H1 (cell line): ENCODE data around the gene ZIC5. TPM values are rescaled to one million over a fixed set of nuclear protein-coding genes. Genes with fewer than 3 reads are reported as not detected.

Experiments
- ASH2L ChIP-seq: fragments of 200-600, 300-600 bp; sonication (generic); IDR thresholded peaks from one replicate; pipeline ENCODE4 v1.7.1; 2017; ENCODE audit warnings: low read length
- CHD2 ChIP-seq: IDR thresholded peaks from 2 replicates; pipeline ENCODE4 v1.6.1; 2012; ENCODE audit warnings: low read length, improper control_type of control experiment
- CREB1 ChIP-seq: IDR thresholded peaks from 2 replicates; pipeline ENCODE4 v1.6.1; 2012; ENCODE audit warnings: inconsistent platforms
- EP300 ChIP-seq, 2 experiments: IDR thresholded peaks; 1 replicate in 1 of 2; 2 replicates in 1 of 2; pipeline ENCODE4 v1.6.1; 2011 to 2012; ENCODE audit warnings: low read depth in 2 of 2, low read length in 2 of 2, mild to moderate bottlenecking in 2 of 2, borderline replicate concordance in 1 of 2, inconsistent platforms in 1 of 2, moderate library complexity in 1 of 2
- FOSL1 ChIP-seq: IDR thresholded peaks from 2 replicates; pipeline ENCODE4 v1.6.1; 2011; ENCODE audit warnings: mild to moderate bottlenecking, low read depth, low read length, moderate library complexity; ENCODE audit not compliant: insufficient read depth
- GABPA ChIP-seq: IDR thresholded peaks from 2 replicates; pipeline ENCODE4 v1.6.1; 2011; ENCODE audit warnings: mild to moderate bottlenecking, low read length, moderate library complexity, borderline replicate concordance; ENCODE audit not compliant: insufficient read depth
- GTF2F1 ChIP-seq: IDR thresholded peaks from 2 replicates; pipeline ENCODE4 v1.6.1; 2012; ENCODE audit warnings: low read depth, low read length, improper control_type of control experiment, borderline replicate concordance
- JUND ChIP-seq: IDR thresholded peaks from 2 replicates; pipeline ENCODE4 v1.6.1; 2011; ENCODE audit warnings: mild to moderate bottlenecking, improper control_type of control experiment, low read length
- KDM1A ChIP-seq: fragments of 200-600, 300-600 bp; sonication (generic); IDR thresholded peaks from 2 replicates; pipeline ENCODE4 v1.7.1; 2016; ENCODE audit warnings: mild to moderate bottlenecking, low read length, borderline replicate concordance
- MAFK ChIP-seq: IDR thresholded peaks from 2 replicates; pipeline ENCODE4 v1.6.1; 2012; ENCODE audit warnings: low read depth, mild to moderate bottlenecking, improper control_type of control experiment, low read length
- NRF1 ChIP-seq: IDR thresholded peaks from 2 replicates; pipeline ENCODE4 v1.6.1; 2011; ENCODE audit warnings: mild to moderate bottlenecking, low read depth, low read length, improper control_type of control experiment
- RAD21 ChIP-seq, 2 experiments: IDR thresholded peaks in 1 of 2; conservative IDR thresholded peaks in 1 of 2; 2 replicates each; pipeline ENCODE4 v1.6.1; 2011; ENCODE audit warnings: low read depth in 2 of 2, low read length in 2 of 2, improper control_type of control experiment in 1 of 2, inconsistent platforms in 1 of 2, mild to moderate bottlenecking in 1 of 2, moderate library complexity in 1 of 2
- RFX5 ChIP-seq: IDR thresholded peaks from 2 replicates; pipeline ENCODE4 v1.6.1; 2011; ENCODE audit warnings: low read depth, low read length, improper control_type of control experiment, borderline replicate concordance
- RNF2 ChIP-seq: fragments of 200-900, 300-1000 bp; sonication (generic); IDR thresholded peaks from 2 replicates; pipeline ENCODE4 v1.7.1; 2016; ENCODE audit warnings: borderline replicate concordance, low read depth, mild to moderate bottlenecking, antibody characterized with exemption, low read length; ENCODE audit not compliant: poor library complexity, severe bottlenecking; ENCODE audit errors: missing control alignments
- SAP30 ChIP-seq: fragments of 300-600 bp; sonication (generic); IDR thresholded peaks from 2 replicates; pipeline ENCODE4 v1.7.1; 2012; ENCODE audit warnings: low read length, moderate library complexity, mild to moderate bottlenecking, inconsistent platforms; ENCODE audit not compliant: insufficient read depth, insufficient replicate concordance
- SIX5 ChIP-seq: IDR thresholded peaks from 2 replicates; pipeline ENCODE4 v1.6.1; 2011; ENCODE audit warnings: mild to moderate bottlenecking, low read depth, low read length
- SP1 ChIP-seq: IDR thresholded peaks from 2 replicates; pipeline ENCODE4 v1.6.1; 2011; ENCODE audit warnings: low read depth, low read length
- SRF ChIP-seq: IDR thresholded peaks from 2 replicates; pipeline ENCODE4 v1.6.1; 2011; ENCODE audit warnings: mild to moderate bottlenecking, low read depth, low read length, moderate library complexity
- TBP ChIP-seq: IDR thresholded peaks from 2 replicates; pipeline ENCODE4 v1.6.1; 2011; ENCODE audit warnings: low read depth, low read length, improper control_type of control experiment
- TEAD4 ChIP-seq: IDR thresholded peaks from 2 replicates; pipeline ENCODE4 v1.6.1; 2012; ENCODE audit warnings: low read depth, low read length, inconsistent platforms, mixed read lengths
- YY1 ChIP-seq: IDR thresholded peaks from 2 replicates; pipeline ENCODE4 v1.6.1; 2011; ENCODE audit warnings: low read depth, mild to moderate bottlenecking, low read length
- polyA plus RNA-seq, 7 experiments: library from polyadenylated mRNA; depleted of rRNA in 3 of 7; stranded (reverse) in 5 of 7; unstranded in 2 of 7; fragments of >200 nt in 5 of 7; fragments of 200-250 nt in 2 of 7; gene quantifications; 1 replicate in 5 of 7; 2 replicates in 1 of 7; 4 replicates in 1 of 7; pipeline versions ENCODE4 v1.2.1 to v1.2.3, GENCODE V29; 2011 to 2013; ENCODE audit warnings: missing spikeins in 2 of 7, mixed read lengths in 2 of 7
- total RNA-seq: library from RNA; stranded (reverse); fragmentation: NEBNext Ultra II Directional; extraction: Animal tissue kit (Norgen Biotek cat#: 25700); gene quantifications from 2 replicates; pipeline ENCODE4 v1.2.1, GENCODE V29; 2021
- TF ChIP-seq, protein P1 (sequence below): IDR thresholded peaks from 2 replicates; pipeline ENCODE4 v1.6.1; 2011; ENCODE audit warnings: low read length, improper control_type of control experiment
- TF ChIP-seq, protein P2 (sequence below): IDR thresholded peaks from 2 replicates; pipeline ENCODE4 v1.6.1; 2012; ENCODE audit warnings: inconsistent platforms

The ZIC5 gene
- total and polyA plus RNA-seq, 2 of the 8 experiments (the other 6 are each of a cell fraction or from before 2014, with no cell fraction given): 14.2 to 52.7 TPM

DNA sequence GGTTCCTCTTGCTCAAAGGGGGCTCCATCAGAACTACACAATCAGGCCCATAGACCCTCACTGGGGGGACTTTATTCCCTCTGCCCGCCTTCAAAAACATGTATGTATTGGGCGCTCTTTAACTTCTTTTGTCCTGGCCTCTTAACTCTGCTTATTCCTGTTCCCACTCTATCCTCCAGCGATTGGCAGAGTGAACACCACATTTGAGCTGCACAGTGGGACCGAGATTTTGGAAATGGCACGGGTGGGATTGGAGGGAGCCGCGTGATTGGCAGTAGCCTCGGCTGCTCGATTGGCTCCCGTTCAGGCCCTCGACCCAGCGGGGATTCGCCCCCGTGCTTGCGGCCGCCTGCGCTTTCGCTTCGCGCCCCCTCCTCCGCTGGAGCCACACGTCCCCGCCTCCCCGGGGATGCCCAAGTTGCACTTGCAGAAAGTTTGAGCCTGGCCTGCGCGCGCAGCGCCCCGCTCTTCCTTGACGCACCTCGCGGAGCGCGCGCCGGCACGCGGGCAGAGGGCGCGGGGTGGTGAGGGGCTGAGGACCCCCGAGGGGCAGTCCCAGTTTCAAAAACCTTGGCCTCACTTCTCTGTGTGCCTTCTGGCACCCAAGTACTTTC lies at the start of gene ZIC5 (continued):
- no peak; the same call in 1 of the 2 replicates for TF ChIP-seq TEAD4
- TF ChIP-seq, protein P1, sequence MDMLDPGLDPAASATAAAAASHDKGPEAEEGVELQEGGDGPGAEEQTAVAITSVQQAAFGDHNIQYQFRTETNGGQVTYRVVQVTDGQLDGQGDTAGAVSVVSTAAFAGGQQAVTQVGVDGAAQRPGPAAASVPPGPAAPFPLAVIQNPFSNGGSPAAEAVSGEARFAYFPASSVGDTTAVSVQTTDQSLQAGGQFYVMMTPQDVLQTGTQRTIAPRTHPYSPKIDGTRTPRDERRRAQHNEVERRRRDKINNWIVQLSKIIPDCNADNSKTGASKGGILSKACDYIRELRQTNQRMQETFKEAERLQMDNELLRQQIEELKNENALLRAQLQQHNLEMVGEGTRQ: no peak
- no peak for TF ChIP-seq YY1
- peak; percentile 27; the same call in 1 of the 2 replicates for TF ChIP-seq CHD2
- no peak for TF ChIP-seq MAFK
- peak; percentile 6; the same call in 1 of the 2 replicates for TF ChIP-seq KDM1A
- peak; percentile 39; the same call in 1 of the 2 replicates for TF ChIP-seq TBP
- TF ChIP-seq JUND: no peak
- no peak for TF ChIP-seq RFX5
- TF ChIP-seq CREB1: peak; percentile 47
- TF ChIP-seq ASH2L: peak; percentile 83
- no peak for TF ChIP-seq SP1
- no peak for TF ChIP-seq RAD21 (IDR thresholded peaks at IDR 0.05 in 1 of 2, conservative IDR thresholded peaks at IDR 0.05 in 1 of 2; ENCODE audit: low read depth in 2 of 2, low read length in 2 of 2)
- no peak for TF ChIP-seq GABPA
- TF ChIP-seq, protein P2, sequence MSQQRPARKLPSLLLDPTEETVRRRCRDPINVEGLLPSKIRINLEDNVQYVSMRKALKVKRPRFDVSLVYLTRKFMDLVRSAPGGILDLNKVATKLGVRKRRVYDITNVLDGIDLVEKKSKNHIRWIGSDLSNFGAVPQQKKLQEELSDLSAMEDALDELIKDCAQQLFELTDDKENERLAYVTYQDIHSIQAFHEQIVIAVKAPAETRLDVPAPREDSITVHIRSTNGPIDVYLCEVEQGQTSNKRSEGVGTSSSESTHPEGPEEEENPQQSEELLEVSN: peak; percentile 91
- TF ChIP-seq RNF2: peak; percentile 29
- no peak for TF ChIP-seq SIX5
- no peak for TF ChIP-seq GTF2F1
- TF ChIP-seq SAP30: peak; percentile 20
- no peak for TF ChIP-seq EP300 (IDR thresholded peaks at IDR 0.05; ENCODE audit: borderline replicate concordance in 1 of 2, low read depth in 2 of 2, low read length in 2 of 2)
- TF ChIP-seq FOSL1: no peak
- TF ChIP-seq NRF1: no peak
- no peak for TF ChIP-seq SRF
